GM18951 (cell line): Measurements from ENCODE around the gene CFAP97D2.
A peak's percentile ranks its signal among the peaks of the same experiment; 100 is the strongest.
"Not testable (repeated sequence)": the region's sequence is repeated elsewhere in the genome, so short reads cannot be mapped to it uniquely, and the experiment has no call there.

ENCODE experiments used
- POLR2A ChIP-seq: IDR thresholded peaks from 4 replicates; pipeline ENCODE4 v1.6.1; 2011; ENCODE audit warnings: mild to moderate bottlenecking; ENCODE audit not compliant: insufficient read length, insufficient read depth; ENCODE audit errors: extremely low read depth
- in situ Hi-C: fragments of 300-500 bp; cut with MboI; formaldehyde crosslinking; loops from one replicate; pipeline ENCODE4 v1.12.0; 2022; ENCODE audit warnings: low sequenced_read_pairs, mixed read lengths, inconsistent platforms; ENCODE audit not compliant: unreplicated experiment

CFAP97D2 gene

DNA sequence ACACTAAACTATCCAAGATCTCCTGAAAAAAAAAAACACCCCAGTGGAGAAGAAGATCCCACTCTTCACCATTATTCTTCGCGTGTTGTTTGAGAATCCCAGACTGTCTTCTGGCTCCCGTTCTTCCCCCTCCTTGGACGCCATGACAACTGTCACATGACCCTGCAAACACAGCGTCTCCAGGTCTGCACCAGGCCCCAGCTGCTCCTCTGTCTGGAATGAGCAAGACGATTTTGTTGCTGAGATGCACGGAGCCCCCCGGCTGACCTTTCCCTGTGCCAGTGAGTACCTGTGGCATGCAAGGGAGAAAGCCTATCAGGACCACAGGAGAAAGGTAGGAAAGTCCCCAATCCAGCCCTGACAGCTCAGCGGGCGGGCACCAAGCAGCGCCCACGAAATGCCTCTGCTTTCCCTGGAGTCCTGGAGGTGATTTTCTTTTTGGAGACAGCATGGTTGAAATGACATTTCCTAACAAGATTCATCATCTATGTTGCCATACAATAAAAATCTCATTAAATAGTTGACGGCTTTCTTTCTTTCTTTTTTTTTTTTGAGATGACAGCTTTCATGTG lies at the start of gene CFAP97D2:
Gene CFAP97D2, plus strand, starts transcription at position 171 of the 572 bp plus-strand sequence. Its CDS starts 74 bp downstream, at position 245.
- TF ChIP-seq POLR2A = no peak

DNA sequence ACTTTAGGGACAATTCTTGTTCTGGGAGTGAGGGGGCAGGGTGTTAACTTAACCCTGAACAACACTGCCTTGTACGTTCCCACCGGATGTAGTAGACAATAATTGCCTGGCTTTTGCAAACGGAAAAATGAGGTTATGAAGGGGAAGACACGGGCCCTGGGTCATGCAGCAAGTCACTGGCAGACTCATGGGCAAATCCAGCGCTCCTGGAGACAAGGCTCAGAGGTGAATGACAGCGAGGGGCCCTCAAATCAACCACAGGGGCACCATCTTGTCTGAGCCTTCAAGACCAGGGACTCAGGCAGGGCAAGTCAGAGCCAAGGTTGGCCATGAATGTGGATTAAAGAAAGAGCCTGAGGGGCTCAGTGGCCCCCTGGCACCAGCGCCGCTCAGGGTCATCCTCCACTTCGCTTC lies 49.4 kb upstream of the CFAP97D2 start:
- TF ChIP-seq POLR2A = no peak
- in situ Hi-C loops = no loop called here

More for the DNA sequence above, at the start of gene CFAP97D2:
- in situ Hi-C loops = no loop called here

DNA sequence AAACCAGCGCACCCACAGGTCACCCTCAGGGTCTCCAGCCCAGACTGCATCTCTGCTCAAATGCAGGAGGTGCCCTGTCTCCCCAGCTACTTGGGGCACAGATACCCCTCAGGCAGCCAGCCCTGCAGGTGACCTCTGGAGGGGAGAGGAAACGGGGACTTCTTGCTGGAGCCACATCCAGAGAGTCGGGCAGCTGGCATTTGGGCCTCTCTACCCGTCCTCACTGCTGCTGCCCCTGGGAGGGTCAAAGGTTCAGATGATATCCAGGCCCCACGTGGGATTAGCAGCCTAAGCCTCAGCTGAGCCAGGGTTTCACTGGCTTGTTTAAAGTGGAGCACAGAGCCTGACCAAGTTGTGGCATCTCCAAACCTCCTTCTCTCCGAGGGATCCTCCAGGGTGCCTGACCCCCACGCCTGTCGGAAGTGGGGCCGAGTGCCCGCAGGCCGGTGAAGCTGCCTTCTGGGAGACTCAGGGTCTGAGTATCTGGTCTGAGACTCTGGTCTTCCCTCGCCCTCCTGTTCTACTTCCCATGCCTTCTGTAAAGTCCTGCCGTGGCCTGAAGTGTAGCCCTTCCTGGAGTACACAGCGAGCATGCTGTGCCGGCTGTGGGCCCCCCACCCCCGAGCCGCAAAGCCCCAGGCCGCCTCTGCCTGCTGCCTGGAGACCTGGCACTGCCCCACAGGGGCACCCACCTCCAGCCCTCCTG lies 48.8 kb upstream of the CFAP97D2 start:
- TF ChIP-seq POLR2A = peak; percentile 5
- in situ Hi-C loops = no loop called here

DNA sequence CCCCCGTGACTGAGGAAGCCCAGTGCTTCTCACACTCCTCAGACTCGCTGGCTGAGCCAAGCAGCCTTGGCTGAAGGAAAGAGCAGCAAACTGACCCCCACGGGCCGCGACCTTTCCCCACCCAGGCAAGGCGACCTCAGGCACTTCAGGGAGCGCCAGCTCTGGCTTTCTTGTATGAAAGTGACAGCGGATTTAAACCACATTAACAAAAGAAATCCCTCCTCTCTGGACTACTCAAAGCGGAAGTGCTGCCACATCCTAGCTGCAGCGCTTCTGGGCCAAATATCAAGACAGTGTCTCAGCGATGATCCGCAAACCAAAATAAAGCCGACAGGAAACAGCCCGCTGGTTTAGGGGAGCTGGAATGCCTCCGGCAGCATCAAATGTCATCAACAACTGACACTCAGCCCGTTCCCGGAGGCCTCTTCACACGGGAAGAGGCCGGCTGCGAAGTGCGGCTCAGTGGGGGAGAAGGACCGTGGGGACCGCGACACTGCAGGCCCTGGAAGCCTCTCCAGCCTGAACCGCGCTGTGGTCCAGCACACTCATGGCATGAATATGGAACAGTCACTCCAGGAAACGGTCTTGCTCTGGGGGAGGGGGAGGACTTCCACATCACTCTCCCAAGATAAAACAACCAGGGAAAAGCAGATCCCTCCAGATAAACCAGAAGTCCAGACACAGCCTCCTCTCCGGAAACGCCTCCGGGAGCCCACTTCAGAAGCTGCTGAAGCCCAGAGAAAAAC lies 48.0 kb upstream of the CFAP97D2 start:
- TF ChIP-seq POLR2A = no peak
- in situ Hi-C loops = no loop called here

DNA sequence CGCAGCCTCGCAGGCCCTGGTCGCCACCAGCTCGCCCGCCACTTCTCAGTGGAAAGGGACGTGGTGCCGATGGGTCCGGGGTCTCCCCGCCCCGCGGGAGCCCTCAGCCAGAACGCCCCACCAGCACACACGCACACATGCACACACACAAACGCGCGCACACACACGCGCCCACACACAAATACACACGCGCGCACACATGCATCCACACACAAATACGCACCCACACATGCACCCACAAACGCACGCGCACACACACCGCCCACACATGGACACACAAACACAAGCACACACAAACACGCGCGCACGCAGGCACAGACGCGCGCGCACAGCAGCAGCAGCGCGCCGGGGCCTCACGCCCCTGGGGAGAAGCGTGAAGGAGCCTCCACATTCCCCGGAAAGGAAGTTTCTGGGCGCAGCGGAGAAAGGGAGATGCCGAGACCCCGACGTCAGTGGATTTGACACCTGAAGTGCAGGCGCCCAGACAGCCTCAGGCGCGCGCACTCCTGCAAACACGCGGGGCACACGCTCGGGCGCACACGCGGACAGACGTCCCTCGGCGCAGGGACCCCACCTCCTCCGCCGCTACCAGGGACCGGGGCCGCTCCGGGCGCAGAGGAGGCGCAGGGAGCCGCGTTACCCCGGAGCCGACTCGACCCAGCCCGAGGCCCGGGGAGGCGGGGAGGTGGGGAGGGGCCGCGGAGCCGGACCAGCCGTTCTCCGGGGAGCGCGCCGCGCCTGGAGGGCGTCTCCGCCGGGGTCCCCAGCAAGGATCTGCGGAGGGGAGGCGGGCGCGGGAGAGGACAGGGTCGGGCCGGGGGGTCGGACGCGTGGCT lies 47.3 kb upstream of the CFAP97D2 start:
- peak; percentile 11 for TF ChIP-seq POLR2A
- in situ Hi-C loops = no loop called here

DNA sequence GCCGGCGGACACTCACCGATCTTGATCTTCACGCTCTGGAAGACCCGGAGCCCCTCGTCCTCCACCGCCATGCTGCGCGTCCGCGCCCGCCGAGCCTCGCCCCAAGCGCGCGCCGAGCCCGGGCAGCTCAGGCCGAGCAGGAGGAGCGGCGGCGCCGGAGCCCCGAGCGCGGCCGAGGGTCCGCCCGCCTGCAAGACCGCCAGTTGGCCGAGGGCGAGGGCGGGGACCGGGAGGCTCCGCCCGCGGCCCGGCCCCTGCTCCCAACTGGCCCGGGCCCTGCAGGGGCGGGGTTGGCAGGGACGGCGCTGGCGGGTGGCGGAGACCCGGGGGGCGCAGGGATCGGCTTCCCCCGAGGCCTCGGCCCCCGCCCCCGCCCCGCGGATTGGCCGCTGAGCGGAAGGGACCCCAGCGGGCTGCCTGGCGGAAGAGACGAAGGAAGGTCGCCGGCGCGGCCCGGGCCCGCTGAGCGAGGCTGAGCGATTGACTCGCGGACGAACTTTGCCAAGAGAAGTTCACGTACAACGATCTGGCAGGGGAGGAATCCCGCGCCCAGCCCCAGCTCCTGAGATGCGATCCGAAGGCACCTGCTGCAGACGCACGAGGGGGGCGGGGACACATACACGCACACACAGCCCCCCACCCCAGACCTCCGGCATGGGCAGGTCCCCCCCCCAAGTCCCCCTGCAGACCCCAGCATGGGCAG lies 46.5 kb upstream of the CFAP97D2 start, which contains the start of gene RASA3:
Gene RASA3, minus strand, starts transcription at position 205 of the 703 bp plus-strand sequence. Its CDS starts 134 bp downstream, at position 71.
- in situ Hi-C loops = no loop called here
- peak; percentile 82 for TF ChIP-seq POLR2A

DNA sequence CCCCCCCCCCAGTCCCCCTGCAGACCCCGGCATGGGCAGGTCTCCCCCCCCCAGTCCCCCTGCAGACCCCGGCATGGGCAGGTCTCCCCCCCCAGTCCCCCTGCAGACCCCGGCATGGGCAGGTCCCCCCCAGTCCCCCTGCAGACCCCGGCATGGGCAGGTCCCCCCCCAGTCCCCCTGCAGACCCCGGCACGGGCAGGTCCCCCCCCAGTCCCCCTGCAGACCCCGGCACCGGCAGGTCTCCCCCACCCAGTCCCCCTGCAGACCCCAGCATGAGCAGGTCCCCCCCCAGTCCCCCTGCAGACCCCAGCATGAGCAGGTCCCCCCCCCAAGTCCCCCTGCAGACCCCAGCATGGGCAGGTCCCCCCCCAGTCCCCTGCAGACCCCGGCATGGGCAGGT lies 45.9 kb upstream of the CFAP97D2 start:
- in situ Hi-C loops = not testable (repeated sequence)

DNA sequence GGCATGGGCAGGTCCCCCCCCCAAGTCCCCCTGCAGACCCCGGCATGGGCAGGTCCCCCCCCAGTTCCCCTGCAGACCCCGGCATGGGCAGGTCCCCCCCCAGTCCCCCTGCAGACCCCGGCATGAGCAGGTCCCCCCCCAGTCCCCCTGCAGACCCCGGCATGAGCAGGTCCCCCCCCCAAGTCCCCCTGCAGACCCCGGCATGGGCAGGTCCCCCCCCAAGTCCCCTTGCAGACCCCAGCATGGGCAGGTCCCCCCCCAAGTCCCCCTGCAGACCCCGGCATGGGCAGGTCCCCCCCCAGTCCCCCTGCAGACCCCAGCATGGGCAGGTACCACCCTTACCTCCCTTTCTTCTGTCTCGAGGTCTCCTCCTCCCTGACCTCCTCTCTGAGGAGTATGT lies 45.5 kb upstream of the CFAP97D2 start:
- in situ Hi-C loops = not testable (repeated sequence)

DNA sequence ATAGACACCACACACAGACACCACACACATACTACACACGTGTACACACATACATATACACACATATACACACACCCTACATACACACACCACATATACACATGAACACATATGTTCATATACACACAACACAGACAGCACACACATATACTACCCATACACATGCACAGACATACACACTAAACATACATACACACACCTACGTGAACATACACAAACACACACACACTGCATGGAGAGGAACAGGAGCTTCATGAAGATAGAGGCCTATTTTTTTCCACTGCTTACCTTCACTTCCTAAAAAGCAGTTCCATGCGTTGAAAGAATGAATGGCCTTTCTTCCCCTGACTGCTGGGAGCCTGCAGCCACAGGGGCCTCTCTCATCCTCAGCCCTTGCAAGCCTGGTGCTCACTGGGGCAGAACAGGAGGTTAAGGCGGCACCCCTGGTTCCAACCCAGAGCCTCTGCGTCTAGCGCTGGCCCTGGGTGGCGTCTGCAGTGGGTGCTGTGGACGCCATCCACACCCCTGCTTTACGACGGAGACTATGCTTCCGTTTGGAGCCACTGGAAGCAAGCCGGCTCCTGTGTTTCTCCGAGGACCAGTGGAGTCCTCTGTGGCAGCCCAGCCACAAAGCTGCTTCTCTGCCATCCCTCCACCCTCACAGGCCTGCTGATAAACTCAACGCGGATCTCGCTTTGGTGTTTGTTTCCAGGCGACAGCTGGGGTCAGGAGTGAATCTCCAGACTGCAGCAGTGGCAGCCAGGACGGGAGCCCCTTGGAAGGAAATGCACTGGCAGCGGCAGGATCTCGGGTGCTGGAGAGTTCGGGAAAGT lies 44.7 kb upstream of the CFAP97D2 start:
- no peak for TF ChIP-seq POLR2A
- in situ Hi-C loops = no loop called here

DNA sequence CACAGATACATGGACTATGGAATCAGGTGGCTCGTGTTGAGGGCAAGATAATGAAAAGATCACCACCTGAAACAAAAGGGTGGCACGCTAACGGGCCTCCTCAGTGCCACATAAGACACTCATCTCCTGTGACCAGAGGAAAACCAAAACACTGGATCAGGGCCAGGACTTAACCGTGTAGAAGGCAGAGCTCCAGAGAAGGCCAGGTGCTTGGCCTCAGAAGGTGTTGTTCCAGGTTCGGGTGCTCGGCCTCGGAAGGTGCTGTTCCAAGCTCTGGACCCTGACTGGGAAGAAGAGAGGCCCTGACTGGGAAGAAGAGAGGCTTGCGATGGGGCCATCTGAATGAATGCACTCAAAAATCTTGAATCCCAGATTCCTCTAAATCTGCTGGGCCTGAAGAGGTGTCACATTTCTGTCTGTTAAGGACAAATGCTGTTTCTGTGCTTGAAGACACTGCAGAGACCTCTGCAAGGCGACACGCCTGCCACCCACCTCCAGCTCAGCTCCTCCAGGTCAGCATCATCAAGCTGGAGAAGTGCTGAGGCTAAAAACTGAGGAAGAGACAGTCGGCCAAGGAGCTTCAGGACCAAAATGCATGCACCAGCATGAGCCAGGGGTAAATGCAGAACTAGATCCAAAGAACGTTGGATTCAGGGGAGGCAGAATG lies 44.0 kb upstream of the CFAP97D2 start:
- in situ Hi-C loops = no loop called here
- no peak for TF ChIP-seq POLR2A

DNA sequence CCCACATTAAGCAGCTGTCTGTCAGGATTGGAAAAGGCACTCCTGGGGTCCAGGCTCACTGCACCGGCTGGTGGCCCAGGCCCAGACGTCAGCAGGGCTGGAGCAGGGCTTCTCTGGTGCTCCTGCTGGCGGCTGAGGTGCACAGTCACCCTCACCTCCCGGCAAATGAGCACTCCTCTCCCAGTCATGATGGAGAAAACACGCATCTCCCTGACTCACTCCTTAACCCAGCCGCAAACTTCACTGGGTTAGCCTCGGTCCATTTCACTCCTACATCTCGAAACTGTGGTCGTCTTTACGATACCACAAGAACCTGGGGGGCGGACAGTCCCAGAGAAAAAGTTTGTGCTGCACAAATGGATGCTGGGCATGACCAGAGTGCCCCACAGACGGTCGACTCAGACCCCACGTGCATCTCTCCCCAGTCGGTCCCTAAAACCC lies 43.3 kb upstream of the CFAP97D2 start:
- TF ChIP-seq POLR2A = no peak
- in situ Hi-C loops = no loop called here
